ENCODE results near the gene C13orf42. TPM values are rescaled to one million over a fixed set of nuclear protein-coding genes. Genes with fewer than 3 reads are reported as not detected.

Gene C13orf42
- total RNA-seq, 2 experiments from 2014 or later = not detected

DNA sequence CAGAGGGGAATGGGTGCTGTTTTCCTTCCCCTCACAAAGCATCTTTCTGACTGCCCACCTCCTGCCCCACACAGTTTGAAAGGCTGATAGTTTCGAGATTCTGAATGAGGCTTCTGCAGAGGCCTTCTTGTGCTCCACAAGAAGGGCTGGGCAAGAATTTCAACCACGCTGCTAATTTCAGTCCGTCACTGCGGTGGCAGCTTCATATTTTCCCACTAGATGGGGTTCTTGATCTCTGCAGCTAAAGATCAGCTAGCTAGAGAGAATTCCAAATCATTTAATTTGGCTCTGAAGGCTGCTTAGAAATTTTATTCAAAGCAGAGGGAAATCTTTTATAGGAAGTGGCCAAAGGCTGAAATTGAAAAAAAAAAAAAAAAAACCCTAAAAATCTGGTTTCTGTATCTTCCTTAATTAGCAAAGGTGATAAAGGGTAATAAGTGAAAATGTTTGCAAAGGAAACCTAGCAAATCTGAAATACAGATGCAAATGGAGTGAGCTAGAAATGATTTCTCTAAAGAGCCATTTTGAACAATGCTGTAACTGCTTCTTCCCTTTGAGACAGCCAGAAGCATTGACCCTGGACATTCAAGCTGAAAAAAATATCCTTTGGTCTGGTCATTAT is 38.0 kb upstream of the C13orf42 start:
- Mint-ChIP-seq H3K27me3 (peaks cover 19% of the 10 kb centered on the region), H3K27ac (no peak overlapping the region), H3K9me3 (ENCODE audit: low read depth) (peaks cover 4% of the 10 kb centered on the region)

DNA sequence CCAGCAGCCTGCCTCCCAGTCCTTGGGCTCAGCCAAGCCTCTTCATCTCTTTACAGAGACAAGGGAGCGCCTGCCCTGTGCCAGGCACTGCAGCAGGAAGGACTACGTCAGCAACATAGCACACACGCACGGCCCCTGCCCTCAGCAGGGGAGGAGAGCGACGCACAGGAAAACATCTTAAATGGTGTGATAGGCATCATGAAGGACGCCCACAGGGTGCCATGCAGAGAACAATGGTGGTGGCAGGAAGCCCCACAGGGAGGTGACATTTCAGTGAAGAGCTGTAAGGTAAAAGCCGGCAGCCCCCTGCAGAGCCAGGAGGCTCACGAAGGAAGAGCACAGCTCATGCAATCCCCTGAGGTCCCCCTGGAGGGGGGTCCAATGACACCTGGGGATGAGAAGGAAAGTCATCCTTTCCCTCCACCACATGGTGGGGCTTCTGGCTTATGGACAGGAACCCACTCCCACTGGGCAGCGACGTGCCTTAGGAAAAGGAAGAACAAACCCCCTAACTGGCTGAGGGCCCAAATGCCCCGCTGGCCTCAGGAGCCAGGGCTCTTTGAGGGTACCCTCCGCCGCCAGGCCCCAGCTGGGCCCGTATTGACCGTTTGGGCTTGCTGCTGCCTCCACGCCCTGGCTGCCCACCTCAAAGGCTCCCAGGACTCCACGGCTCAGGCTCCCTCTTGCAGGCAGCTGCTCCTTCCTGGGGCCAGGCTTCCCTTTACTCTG is 37.3 kb upstream of the C13orf42 start:
- DNase-seq (peak; percentile 45), ATAC-seq (peak; percentile 72)
- H3K36me3 Mint-ChIP-seq (ENCODE audit: low read depth) = no peaks in the 10 kb centered on the region
- H3K27ac Mint-ChIP-seq = no peak overlapping the region
- POLR2A ChIA-PET = no interaction called here
- H3K4me3 Mint-ChIP-seq = no peak overlapping the region
- H3K27me3 Mint-ChIP-seq = peaks cover 19% of the 10 kb centered on the region
- intact Hi-C loops (cut with DNase I, micrococcal nuclease) = no loop called here
- peaks cover 6% of the 10 kb centered on the region for H3K4me1 Mint-ChIP-seq
- CTCF ChIA-PET = interaction anchor here (0.7 to 4.9 kb wide), 5 partner anchors 11 to 649 kb away, joined by 3 to 29 read pairs (median 9); no protein-coding TSS in a partner anchor
- H3K9me3 Mint-ChIP-seq (ENCODE audit: low read depth) = peaks cover 7% of the 10 kb centered on the region

More for the DNA sequence above, 38.0 kb upstream of the C13orf42 start:
- no peak overlapping the region for H3K4me3 Mint-ChIP-seq
- CTCF ChIA-PET = interaction anchor here (0.7 to 4.9 kb wide), 5 partner anchors 11 to 648 kb away, joined by 3 to 29 read pairs (median 9); no protein-coding TSS in a partner anchor
- peak; percentile 44 for DNase-seq
- H3K36me3 Mint-ChIP-seq (ENCODE audit: low read depth) = no peaks in the 10 kb centered on the region
- intact Hi-C loops (cut with DNase I, micrococcal nuclease) = loop anchor here in 1 of 2 experiments (1.0 kb wide), 1 partner anchor 137 kb away; no protein-coding TSS in a partner anchor
- no peak for ATAC-seq
- peaks cover 10% of the 10 kb centered on the region for H3K4me1 Mint-ChIP-seq
- POLR2A ChIA-PET = no interaction called here

DNA sequence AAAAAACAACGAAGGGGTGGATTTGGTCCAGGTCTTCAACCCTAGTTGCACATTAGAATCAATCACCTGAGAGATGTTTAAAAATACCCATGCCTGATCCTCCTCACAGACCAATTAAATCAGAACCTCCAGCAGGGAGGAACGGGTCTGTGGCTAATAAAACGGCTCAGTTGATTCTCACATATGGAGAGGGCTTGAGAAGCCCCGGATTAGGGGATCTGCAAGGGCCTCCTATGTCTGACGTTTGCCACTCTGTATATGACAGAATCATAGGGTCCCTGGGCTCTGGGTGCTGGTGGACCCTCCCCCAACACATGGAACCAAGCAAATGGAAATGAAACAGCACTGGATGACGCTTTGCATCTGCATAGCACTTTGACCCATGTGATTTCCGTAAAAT is 36.7 kb upstream of the C13orf42 start:
- intact Hi-C loops (cut with DNase I, micrococcal nuclease) = no loop called here
- Mint-ChIP-seq H3K36me3 (ENCODE audit: low read depth) (no peaks in the 10 kb centered on the region), H3K9me3 (ENCODE audit: low read depth) (peaks cover 8% of the 10 kb centered on the region), H3K4me1 (peaks cover 3% of the 10 kb centered on the region), H3K27ac (no peak overlapping the region), H3K4me3 (no peak overlapping the region), H3K27me3 (peaks cover 17% of the 10 kb centered on the region)
- POLR2A ChIA-PET = no interaction called here
- ATAC-seq (no peak), DNase-seq (no peak)
- CTCF ChIA-PET = no interaction called here

DNA sequence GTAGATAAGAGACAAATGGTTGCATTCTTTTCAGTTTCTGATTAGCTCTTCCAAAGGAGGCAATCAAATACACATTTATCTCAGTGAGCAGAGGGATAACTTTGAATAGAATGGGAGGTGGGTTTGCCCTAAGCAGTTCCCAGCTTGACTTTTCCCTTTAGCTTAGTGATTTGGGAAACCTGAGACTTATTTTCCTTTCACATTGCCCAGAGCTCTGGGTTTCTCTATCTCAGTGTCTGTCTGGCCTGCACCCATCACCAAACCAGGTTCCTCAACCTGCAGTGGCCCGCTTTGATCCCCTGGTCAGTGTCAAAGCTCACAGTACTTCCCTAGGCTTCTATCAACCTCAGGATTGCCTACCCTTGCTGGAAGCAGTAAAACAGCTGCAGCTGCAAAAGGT is 35.6 kb upstream of the C13orf42 start:
- no peak for DNase-seq
- CTCF ChIA-PET = interaction anchor here (1.2 to 1.5 kb wide), 2 partner anchors 21 to 140 kb away, joined by 3 to 8 read pairs; no protein-coding TSS in a partner anchor
- Mint-ChIP-seq H3K27me3 (peaks cover 17% of the 10 kb centered on the region), H3K9me3 (ENCODE audit: low read depth) (peaks cover 8% of the 10 kb centered on the region), H3K36me3 (ENCODE audit: low read depth) (no peaks in the 10 kb centered on the region), H3K4me3 (no peak overlapping the region), H3K27ac (no peak overlapping the region), H3K4me1 (peaks cover 3% of the 10 kb centered on the region)
- POLR2A ChIA-PET = no interaction called here
- intact Hi-C loops (cut with DNase I, micrococcal nuclease) = no loop called here
- no peak for ATAC-seq

DNA sequence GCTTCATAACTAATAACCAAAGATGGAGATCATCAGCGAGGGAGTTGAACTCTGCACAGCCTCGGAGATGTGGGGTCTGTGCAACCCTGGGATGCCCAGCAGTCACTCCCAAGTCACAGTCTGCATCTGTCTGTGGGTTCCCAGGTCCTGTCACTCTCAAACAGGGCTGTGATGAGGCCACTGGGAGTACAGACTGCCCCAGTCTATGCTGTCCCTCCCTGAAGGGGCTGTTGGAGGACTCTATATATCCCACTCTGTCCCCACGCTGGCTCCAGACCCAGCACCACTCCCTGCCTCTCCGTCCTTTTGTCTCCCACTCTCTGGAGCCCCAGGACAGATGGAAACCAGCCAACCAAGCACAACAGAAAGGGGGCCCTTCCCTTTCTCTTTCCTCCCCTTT is 26.2 kb upstream of the C13orf42 start:
- CTCF ChIA-PET = no interaction called here
- Mint-ChIP-seq H3K4me3 (no peak overlapping the region), H3K27ac (no peak overlapping the region), H3K9me3 (ENCODE audit: low read depth) (no peaks in the 10 kb centered on the region), H3K36me3 (ENCODE audit: low read depth) (no peaks in the 10 kb centered on the region), H3K4me1 (no peaks in the 10 kb centered on the region), H3K27me3 (no peaks in the 10 kb centered on the region)
- DNase-seq = no peak
- intact Hi-C loops (cut with DNase I, micrococcal nuclease) = no loop called here
- POLR2A ChIA-PET = no interaction called here
- ATAC-seq = no peak

DNA sequence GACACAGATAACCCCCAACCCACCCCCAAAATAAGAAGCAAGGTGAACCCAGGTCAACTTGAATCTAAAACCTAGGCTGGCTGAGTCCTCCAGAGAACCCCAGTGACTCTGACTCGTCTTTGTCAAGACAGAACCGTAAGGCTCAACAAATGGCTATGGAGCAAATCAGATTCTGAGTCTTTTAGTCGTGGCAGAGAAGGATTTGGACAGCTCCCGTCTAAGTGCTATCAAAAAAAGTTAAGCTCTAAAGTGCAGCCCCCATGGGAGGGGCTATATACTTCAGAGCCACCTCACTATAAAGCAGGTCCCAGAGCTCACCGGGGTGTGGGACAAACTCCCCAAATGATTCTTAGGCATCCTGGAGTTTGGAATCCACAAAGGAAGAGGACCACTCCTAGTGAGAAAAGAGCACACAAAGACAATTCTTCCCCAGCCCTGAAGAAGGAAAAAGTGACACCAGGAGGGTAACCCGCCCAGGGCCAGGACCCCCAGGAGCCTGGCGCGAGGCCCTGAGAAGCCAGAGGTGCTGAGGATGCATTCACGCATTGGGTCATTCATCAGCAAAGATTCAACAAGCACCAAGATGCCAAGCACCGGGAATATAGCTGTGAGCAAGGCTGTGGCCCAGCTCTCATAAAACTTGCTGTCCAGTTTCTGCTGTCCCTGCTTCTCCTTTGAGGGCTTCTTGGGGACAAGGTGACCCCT is 25.4 kb upstream of the C13orf42 start:
- Mint-ChIP-seq H3K9me3 (ENCODE audit: low read depth) (peaks cover 2% of the 10 kb centered on the region), H3K36me3 (ENCODE audit: low read depth) (no peaks in the 10 kb centered on the region), H3K4me3 (no peak overlapping the region), H3K4me1 (no peaks in the 10 kb centered on the region), H3K27ac (no peak overlapping the region), H3K27me3 (no peaks in the 10 kb centered on the region)
- ChIA-PET CTCF (interaction anchor here (1.9 kb wide), 1 partner anchor 11 kb away, joined by 4 read pairs; no protein-coding TSS in a partner anchor), POLR2A (no interaction called here)
- no peak for ATAC-seq
- no peak for DNase-seq
- intact Hi-C loops (cut with DNase I, micrococcal nuclease) = no loop called here

DNA sequence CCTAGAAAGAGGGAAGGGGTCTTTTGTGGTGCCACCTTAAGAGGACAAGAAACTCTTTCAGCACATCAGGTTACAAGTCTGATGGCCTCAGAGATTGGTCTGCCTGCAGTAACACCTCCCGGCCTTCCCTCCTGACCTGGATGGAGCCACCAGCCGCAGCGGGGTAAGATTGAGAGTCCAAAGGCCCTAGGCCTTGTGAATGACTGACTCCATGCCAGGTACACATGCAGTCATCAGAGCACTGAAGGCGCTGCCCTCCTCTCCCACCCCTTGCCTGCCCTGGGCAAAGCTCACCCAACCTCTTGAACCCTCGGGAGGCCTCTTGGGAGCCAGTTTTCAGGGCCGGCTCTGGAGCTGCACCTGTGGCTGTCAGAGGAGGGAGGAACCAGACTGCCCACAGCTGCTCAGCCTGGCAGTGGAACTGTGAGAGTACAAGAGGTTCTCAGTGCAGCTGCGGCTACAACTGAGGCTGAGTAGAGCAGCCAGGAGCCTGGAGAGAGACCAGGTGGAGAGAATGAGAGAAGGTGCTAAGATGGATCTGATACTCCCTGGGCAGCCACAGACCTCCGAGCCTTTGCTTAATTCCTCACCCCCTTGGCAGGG is 23.8 kb upstream of the C13orf42 start:
- Mint-ChIP-seq H3K9me3 (ENCODE audit: low read depth) (peaks cover 6% of the 10 kb centered on the region), H3K4me1 (no peaks in the 10 kb centered on the region), H3K36me3 (ENCODE audit: low read depth) (no peaks in the 10 kb centered on the region), H3K27me3 (no peaks in the 10 kb centered on the region), H3K27ac (no peak overlapping the region), H3K4me3 (no peak overlapping the region)
- DNase-seq (no peak), ATAC-seq (no peak)
- POLR2A ChIA-PET = no interaction called here
- intact Hi-C loops (cut with DNase I, micrococcal nuclease) = no loop called here
- CTCF ChIA-PET = interaction anchor here (1.9 kb wide), 1 partner anchor 10 kb away, joined by 4 read pairs; no protein-coding TSS in a partner anchor

DNA sequence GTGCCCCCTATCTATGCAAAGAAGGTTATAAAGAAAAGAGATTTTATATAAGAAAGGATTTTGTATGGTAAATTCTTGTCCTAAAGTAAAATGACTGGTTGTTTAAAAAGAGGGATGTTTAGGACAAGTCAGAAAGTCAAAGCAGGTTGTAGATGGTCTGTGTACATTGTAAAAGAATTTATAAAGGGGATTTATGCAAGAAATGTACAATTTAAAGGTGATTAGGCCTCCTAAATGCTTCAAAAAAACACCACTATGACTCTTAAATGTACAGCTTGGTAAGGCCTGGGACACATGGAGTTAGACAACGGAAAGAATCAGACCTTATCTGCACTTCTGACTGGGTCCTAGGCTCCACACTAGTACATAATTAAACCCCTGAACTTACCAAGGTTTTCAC is 19.3 kb upstream of the C13orf42 start:
- CTCF ChIA-PET = no interaction called here
- no peak for ATAC-seq
- intact Hi-C loops (cut with DNase I, micrococcal nuclease) = no loop called here
- H3K4me1 Mint-ChIP-seq = no peaks in the 10 kb centered on the region
- no peaks in the 10 kb centered on the region for H3K36me3 Mint-ChIP-seq (ENCODE audit: low read depth)
- no peak for DNase-seq
- peaks cover 2% of the 10 kb centered on the region for H3K27me3 Mint-ChIP-seq
- H3K4me3 Mint-ChIP-seq = no peak overlapping the region
- peaks cover 12% of the 10 kb centered on the region for H3K9me3 Mint-ChIP-seq (ENCODE audit: low read depth)
- no peak overlapping the region for H3K27ac Mint-ChIP-seq
- POLR2A ChIA-PET = no interaction called here

DNA sequence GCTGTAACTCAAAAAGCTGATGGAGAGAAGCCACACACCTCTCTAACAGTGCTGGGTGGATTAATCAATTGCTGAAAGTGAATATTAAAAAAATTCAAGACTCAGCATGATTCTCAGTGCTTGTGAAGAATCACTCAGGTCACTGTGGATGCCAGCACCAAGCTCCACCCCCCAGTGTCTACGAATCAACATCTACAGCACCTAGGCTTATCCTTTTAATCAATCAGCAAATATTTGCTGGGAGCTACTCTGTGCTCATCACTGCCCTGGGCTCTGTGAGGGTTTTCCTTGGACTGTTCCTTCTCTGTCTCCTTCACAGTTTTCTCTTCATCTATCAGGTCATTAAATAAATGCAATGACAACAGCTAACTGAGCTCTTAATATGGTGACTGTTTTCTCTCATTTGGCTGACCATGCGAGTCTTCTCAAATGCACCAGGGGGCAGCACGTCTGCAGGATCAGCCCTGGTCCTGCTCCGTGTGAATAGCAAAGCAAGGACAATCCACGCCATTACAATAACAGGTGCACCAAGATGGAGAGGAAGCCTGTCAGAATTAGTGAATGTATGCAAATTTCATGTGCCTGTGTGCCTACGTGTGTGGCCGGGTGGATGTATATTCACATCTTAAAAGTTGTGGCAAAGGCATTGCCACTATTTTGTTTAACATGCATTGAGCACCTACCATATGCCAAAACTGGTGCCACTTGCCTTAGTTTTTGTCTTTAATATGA is 14.6 kb upstream of the C13orf42 start:
- peak; percentile 82 for ATAC-seq
- Mint-ChIP-seq H3K9me3 (ENCODE audit: low read depth) (peaks cover 10% of the 10 kb centered on the region), H3K27me3 (peaks cover 15% of the 10 kb centered on the region), H3K27ac (no peak overlapping the region), H3K4me1 (peaks cover 11% of the 10 kb centered on the region), H3K4me3 (no peak overlapping the region), H3K36me3 (ENCODE audit: low read depth) (no peaks in the 10 kb centered on the region)
- intact Hi-C loops (cut with DNase I, micrococcal nuclease) = loop anchor here (1.0 to 10.0 kb wide), 5 partner anchors 97 to 1002 kb away; partner anchors contain the start of genes FAM124A (in 1 of the 2) and NEK5 (in 1 of the 2)
- peak; percentile 74 for DNase-seq
- CTCF ChIA-PET = interaction anchor here (0.6 to 5.5 kb wide), 35 partner anchors 9 to 1576 kb away, joined by 3 to 137 read pairs (median 4); no protein-coding TSS in a partner anchor
- POLR2A ChIA-PET = no interaction called here

DNA sequence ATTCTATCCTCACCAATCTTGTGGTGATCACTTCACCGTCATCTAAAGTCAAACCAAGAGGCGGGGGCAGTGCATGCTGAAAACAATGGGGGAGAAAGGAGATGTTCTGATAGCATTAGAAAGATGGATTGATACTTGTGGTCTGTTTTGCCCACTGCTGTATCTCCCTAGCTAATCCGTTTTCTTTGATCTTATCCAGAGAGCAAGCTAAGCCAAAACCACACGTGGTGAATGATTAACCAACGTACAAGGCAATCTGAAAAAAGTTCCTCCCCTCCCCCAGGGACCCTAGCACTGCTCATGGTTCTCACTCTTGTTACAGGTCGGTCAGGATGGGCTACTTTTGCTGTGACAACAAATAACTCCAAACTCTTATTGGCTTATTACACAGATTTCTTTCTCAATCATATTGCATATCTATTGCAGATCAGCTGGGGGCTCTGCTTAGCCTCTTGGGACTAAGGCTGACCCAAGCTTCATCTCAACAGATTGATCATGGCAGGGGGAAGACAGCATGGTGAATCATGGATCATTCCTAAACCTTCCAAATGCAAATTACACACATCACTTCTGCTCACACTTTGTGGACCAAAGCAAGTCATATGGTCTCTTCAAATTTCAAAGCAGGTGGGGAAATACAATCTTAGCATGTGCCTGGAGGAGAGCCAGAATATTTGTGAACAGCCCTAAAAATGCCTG is 11.9 kb upstream of the C13orf42 start:
- no peak overlapping the region for H3K27ac Mint-ChIP-seq
- H3K4me1 Mint-ChIP-seq = peaks cover 11% of the 10 kb centered on the region
- no peaks in the 10 kb centered on the region for H3K9me3 Mint-ChIP-seq (ENCODE audit: low read depth)
- no peak overlapping the region for H3K4me3 Mint-ChIP-seq
- H3K36me3 Mint-ChIP-seq (ENCODE audit: low read depth) = no peaks in the 10 kb centered on the region
- intact Hi-C loops (cut with DNase I, micrococcal nuclease) = loop anchor here (2.0 to 10.0 kb wide), 2 partner anchors 672 to 680 kb away; no protein-coding TSS in a partner anchor
- DNase-seq (peak; percentile 41), ATAC-seq (peak; percentile 53)
- ChIA-PET POLR2A (no interaction called here), CTCF (interaction anchor here (0.6 to 5.5 kb wide), 7 partner anchors 54 to 722 kb away, joined by 3 to 137 read pairs (median 4); partner anchors contain the start of gene TMEM272)
- H3K27me3 Mint-ChIP-seq = peaks cover 15% of the 10 kb centered on the region

All from activated CD4-positive, alpha-beta T cell treated with anti-CD3 and anti-CD28 coated beads for 36 hours (primary cell).